ENCODE measurements around the gene CROT. TPM values are rescaled to one million over a fixed set of nuclear protein-coding genes. Genes with fewer than 3 reads are reported as not detected.

The CROT gene, protein sequence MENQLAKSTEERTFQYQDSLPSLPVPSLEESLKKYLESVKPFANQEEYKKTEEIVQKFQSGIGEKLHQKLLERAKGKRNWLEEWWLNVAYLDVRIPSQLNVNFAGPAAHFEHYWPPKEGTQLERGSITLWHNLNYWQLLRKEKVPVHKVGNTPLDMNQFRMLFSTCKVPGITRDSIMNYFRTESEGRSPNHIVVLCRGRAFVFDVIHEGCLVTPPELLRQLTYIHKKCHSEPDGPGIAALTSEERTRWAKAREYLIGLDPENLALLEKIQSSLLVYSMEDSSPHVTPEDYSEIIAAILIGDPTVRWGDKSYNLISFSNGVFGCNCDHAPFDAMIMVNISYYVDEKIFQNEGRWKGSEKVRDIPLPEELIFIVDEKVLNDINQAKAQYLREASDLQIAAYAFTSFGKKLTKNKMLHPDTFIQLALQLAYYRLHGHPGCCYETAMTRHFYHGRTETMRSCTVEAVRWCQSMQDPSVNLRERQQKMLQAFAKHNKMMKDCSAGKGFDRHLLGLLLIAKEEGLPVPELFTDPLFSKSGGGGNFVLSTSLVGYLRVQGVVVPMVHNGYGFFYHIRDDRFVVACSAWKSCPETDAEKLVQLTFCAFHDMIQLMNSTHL
- 10 to 100 TPM; 13.1 to 16.5 (median 14.6) TPM for total RNA-seq (2021; fragmentation: NEBNext Ultra II Directional; extraction: Animal tissue kit (Norgen Biotek cat#: 25700))
- long read RNA-seq, partial matches to known transcripts: 3 of 13 reads
- long read RNA-seq, other reads (novel, unspliced or antisense): 4 of 13 reads

DNA sequence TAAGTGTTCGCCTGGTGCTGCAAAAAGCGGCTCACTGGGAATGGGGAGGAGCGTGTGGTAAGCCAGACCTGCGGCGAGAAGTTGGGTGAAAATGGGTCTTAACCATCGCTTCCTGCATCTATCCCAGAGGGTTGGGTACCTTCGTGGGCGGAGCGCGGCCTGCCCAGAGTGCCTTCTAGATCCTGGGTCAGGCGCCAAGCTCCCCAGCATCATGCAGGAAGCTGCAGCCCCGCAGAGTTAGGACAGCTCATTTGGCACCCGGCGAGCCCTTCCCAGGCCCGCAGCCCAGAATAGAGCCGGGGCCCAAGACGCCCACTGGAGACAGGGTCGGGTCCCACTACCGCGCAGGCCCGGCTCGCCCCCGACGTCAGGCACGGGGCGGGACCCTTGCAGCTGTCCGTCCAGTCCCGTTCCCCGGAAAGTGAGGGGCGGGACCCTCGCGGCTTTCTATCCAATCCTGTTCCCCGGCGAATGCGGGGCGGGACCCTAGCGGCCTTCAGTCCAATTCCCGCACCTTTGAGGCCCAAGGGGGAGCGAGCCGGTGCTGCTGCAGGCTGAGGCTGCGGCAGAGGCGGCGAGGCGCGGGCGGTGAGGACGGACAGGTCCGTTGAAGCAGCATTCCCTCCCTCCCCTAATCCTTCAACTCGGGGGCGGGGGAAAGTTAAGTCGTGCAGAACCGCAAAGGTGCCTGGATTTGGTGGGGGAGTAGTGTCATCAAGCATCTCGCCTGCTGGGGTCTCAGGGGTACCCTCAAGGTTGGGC is at the start of gene CROT:
Gene CROT, plus strand, starts transcription at position 499 of the 762 bp plus-strand sequence. CDS start 3,405 bp downstream, outside the sequence.
- H3K36me3 Mint-ChIP-seq (ENCODE audit: low read depth): peaks cover 31% of the 10 kb centered on the region
- peak within 1 kb of the TSS; percentile 85 for H3K27ac Mint-ChIP-seq

DNA sequence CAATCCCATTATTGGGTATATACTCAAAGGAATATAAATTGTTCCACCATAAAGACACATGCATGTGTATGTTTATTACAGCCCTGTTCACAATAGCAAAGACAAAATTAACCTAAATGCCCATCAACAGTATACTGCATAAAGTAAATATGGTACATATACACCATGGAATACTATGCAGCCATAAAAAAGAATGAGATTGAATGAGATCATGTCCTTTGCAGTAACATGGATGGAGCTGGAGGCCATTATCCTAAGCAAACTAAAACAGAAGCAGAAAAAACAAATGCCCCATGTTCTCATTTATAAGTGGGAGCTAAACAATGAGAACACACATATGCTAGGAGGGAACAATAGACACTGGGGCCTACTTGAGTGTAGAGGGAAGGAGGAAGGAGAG is 44.7 kb upstream of the CROT start:
- DNase-seq: no peak
- Mint-ChIP-seq H3K9me3 (no peaks in the 10 kb centered on the region), H3K4me1 (ENCODE audit: low read depth) (no peaks in the 10 kb centered on the region), H3K27me3 (ENCODE audit: insufficient read depth) (no peaks in the 10 kb centered on the region), H3K4me3 (no peak overlapping the region), H3K36me3 (ENCODE audit: low read depth) (no peaks in the 10 kb centered on the region), H3K27ac (no peak overlapping the region)
- TF ChIP-seq, protein P1, sequence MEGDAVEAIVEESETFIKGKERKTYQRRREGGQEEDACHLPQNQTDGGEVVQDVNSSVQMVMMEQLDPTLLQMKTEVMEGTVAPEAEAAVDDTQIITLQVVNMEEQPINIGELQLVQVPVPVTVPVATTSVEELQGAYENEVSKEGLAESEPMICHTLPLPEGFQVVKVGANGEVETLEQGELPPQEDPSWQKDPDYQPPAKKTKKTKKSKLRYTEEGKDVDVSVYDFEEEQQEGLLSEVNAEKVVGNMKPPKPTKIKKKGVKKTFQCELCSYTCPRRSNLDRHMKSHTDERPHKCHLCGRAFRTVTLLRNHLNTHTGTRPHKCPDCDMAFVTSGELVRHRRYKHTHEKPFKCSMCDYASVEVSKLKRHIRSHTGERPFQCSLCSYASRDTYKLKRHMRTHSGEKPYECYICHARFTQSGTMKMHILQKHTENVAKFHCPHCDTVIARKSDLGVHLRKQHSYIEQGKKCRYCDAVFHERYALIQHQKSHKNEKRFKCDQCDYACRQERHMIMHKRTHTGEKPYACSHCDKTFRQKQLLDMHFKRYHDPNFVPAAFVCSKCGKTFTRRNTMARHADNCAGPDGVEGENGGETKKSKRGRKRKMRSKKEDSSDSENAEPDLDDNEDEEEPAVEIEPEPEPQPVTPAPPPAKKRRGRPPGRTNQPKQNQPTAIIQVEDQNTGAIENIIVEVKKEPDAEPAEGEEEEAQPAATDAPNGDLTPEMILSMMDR (IDR thresholded peaks at IDR 0.05): no peak

More for the DNA sequence above, at the start of gene CROT:
- TF ChIP-seq, protein P1 (IDR thresholded peaks at IDR 0.05): peak; percentile 17
- no peaks in the 10 kb centered on the region for H3K9me3 Mint-ChIP-seq
- peaks cover 51% of the 10 kb centered on the region for H3K4me1 Mint-ChIP-seq (ENCODE audit: low read depth)
- no peaks in the 10 kb centered on the region for H3K27me3 Mint-ChIP-seq (ENCODE audit: insufficient read depth)
- peak; percentile 90 for DNase-seq
- peak within 1 kb of the TSS; percentile 96 for H3K4me3 Mint-ChIP-seq

DNA sequence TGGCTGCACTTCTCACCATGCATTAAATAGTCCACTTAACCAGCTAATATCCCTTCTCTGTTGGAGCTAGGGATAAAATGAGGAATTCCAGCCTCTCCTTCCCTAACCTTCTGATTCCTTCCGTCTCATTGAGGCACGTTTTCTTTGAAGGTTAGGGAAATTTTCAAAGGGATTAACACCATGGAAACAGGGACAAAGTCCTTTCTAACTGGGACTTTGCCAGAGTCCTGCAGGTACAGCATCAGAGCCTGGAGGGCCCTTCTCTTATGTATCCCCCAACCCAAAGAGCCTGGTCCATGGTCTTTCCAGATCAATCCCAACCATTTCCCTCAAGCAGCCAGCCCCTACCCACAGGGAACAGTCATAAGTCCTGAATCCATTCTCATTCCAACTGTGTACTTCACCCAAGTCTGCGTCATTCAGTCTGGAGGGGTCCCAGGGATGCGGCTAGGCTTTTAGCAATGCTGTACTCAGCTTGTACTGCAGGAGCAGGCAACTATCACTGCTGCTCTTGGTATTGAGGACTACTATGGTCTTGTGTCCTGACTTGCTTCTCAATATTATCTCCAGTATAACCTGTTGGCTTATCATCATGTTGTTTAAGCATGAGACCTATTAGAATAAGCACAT is 34.6 kb upstream of the CROT start:
- no peak overlapping the region for H3K27ac Mint-ChIP-seq
- DNase-seq: no peak
- no peaks in the 10 kb centered on the region for H3K4me1 Mint-ChIP-seq (ENCODE audit: low read depth)
- H3K27me3 Mint-ChIP-seq (ENCODE audit: insufficient read depth): peaks cover 9% of the 10 kb centered on the region
- H3K36me3 Mint-ChIP-seq (ENCODE audit: low read depth): no peaks in the 10 kb centered on the region
- no peak overlapping the region for H3K4me3 Mint-ChIP-seq
- no peaks in the 10 kb centered on the region for H3K9me3 Mint-ChIP-seq
- TF ChIP-seq, protein P1 (IDR thresholded peaks at IDR 0.05): no peak

DNA sequence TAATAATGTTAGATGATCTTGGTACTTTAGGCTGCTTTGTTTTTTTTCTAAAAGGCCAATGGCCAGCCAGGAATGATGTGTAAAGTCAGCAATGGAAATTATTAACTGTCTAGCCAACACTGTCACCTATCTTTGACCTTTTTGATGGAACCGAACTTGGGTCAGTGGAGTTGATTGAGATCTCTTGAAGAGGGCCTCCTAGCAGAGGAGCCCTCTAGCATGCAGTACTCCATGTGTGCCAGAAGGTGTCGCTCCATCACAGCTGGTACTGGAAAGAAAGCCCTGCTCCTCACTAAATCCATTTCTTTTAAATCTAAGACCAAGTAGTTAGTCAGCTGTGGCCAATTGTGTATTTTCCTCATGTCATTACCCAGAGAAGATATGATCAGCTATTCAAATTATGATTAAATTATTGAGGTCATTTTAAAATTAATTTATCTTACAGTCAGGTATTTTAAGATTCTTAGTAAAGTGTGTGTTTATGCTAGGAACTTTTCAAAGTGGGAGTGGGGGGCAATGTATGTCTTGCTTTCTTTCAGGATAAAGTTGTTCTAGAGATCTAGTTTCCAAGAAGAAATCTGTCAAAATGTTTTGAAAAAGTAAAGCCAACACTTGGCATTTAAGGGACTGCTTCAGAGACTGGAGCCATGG is 33.1 kb upstream of the CROT start:
- no peaks in the 10 kb centered on the region for H3K36me3 Mint-ChIP-seq (ENCODE audit: low read depth)
- TF ChIP-seq, protein P1 (IDR thresholded peaks at IDR 0.05): peak; percentile 100
- peaks cover 14% of the 10 kb centered on the region for H3K4me1 Mint-ChIP-seq (ENCODE audit: low read depth)
- H3K9me3 Mint-ChIP-seq: no peaks in the 10 kb centered on the region
- peaks cover 7% of the 10 kb centered on the region for H3K27me3 Mint-ChIP-seq (ENCODE audit: insufficient read depth)
- no peak overlapping the region for H3K27ac Mint-ChIP-seq
- no peak overlapping the region for H3K4me3 Mint-ChIP-seq
- peak; percentile 61 for DNase-seq

Measured in HFFc6 (cell line).